Measurements from ENCODE around the gene LRMDA. TPM values are rescaled to one million over a fixed set of nuclear protein-coding genes. Genes with fewer than 3 reads are reported as not detected.

The LRMDA gene
- total and polyA plus RNA-seq, 10 of the 15 experiments (the other 5 are each of a cell fraction or from before 2014, with no cell fraction given) = 0.07 to 0.54 (median 0.29) TPM; not detected in 4

DNA sequence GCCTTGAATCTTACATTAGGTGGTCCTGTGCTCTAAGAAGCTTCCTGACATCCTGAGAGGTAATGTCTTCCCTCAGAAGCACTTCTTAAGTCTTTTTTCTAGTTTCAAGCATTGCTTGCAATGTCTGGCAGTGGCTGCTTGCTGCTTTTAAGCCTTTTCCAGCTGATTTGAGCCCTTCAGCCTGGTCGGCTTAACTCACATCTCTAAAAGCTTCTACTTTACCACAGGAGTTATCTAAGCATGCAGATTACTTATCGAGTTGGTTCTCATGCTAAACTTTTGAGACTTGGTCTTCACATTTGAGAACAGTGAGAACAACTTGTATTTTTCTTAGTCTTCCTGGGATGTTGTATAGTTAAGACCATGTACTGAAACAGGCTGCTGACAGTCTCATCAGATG lies 3.9 kb downstream of the LRMDA start:
- ChIA-PET RAD21 (ENCODE audit: unreplicated experiment) (interaction anchor here (1.6 kb wide), 1 partner anchor 169 kb away, joined by 3 read pairs; no protein-coding TSS in a partner anchor), POLR2A (no interaction called here), SMC1A (ENCODE audit: uncharacterized antibody, unreplicated experiment) (interaction anchor here (0.6 to 1.7 kb wide), 4 partner anchors 10 to 868 kb away, joined by 3 to 6 read pairs (median 4); no protein-coding TSS in a partner anchor), CTCF (interaction anchor here (0.6 to 0.7 kb wide), 2 partner anchors 10 to 312 kb away, joined by 3 read pairs; no protein-coding TSS in a partner anchor)
- no peak overlapping the region for H3K9ac ChIP-seq (ENCODE audit: control insufficient read depth, insufficient read depth, low read length)
- no peaks in the 10 kb centered on the region for H3K4me1 ChIP-seq (ENCODE audit: control insufficient read depth, insufficient read depth, low read length)
- no peak overlapping the region for H3K4me3 ChIP-seq
- in situ Hi-C loops (cut with MboI) (no loop called here), intact Hi-C loops (cut with micrococcal nuclease; ENCODE audit: unreplicated experiment) (no loop called here)
- FAIRE-seq = no peak
- no peaks in the 10 kb centered on the region for H4K20me1 ChIP-seq (ENCODE audit: control insufficient read depth, insufficient read depth)
- BruUV-seq (replicated peaks) = no TSS peak
- DNase-seq (ENCODE audit: low read depth, low spot score) = no peak
- no peaks in the 10 kb centered on the region for H3K36me3 ChIP-seq (ENCODE audit: control insufficient read depth in 2 of 2, insufficient read depth in 2 of 2, low read length in 1 of 2)
- H3K9me3 ChIP-seq (replicated peaks; ENCODE audit: control insufficient read depth, insufficient read depth, low read length) = no peaks in the 10 kb centered on the region
- no peak for ATAC-seq
- H2AFZ ChIP-seq (ENCODE audit: control insufficient read depth, low read depth, low read length) = no peak overlapping the region
- no peak overlapping the region for H3K4me2 ChIP-seq (ENCODE audit: control insufficient read depth, insufficient read depth)
- H3K27me3 ChIP-seq (replicated peaks in 1 of 2; ENCODE audit: control insufficient read depth in 2 of 2, insufficient read depth in 2 of 2, low read length in 1 of 2) = peaks cover 0 to 12% of the 10 kb centered on the region in 2 experiments; a peak in 2 of 4 replicates
- TF ChIP-seq IKZF2 (IDR thresholded peaks at IDR 0.05) (no peak), SREBF1 (IDR thresholded peaks at IDR 0.05; ENCODE audit: low read length) (no peak), TBL1XR1 (IDR thresholded peaks at IDR 0.05; ENCODE audit: low read depth, low read length) (no peak), CREM (IDR thresholded peaks at IDR 0.05; ENCODE audit: low read depth) (no peak), FOXK2 (IDR thresholded peaks at IDR 0.05) (no peak), MXI1 (IDR thresholded peaks at IDR 0.05; ENCODE audit: low read depth, low read length) (no peak), TARDBP (IDR thresholded peaks at IDR 0.05; ENCODE audit: borderline replicate concordance) (no peak), CREB1 (IDR thresholded peaks at IDR 0.05; ENCODE audit: low read depth) (no peak), SMARCA5 (IDR thresholded peaks at IDR 0.05) (no peak), NR2F1 (conservative IDR thresholded peaks at IDR 0.05) (no peak), TCF3 (IDR thresholded peaks at IDR 0.05; ENCODE audit: borderline replicate concordance, insufficient read depth, low read depth, low read length) (no peak), POLR2AphosphoS2 (IDR thresholded peaks at IDR 0.05; ENCODE audit: low read depth, low read length) (no peak), FOXM1 (IDR thresholded peaks at IDR 0.05; ENCODE audit: low read depth, low read length) (no peak)
- TF ChIP-seq, protein P1, sequence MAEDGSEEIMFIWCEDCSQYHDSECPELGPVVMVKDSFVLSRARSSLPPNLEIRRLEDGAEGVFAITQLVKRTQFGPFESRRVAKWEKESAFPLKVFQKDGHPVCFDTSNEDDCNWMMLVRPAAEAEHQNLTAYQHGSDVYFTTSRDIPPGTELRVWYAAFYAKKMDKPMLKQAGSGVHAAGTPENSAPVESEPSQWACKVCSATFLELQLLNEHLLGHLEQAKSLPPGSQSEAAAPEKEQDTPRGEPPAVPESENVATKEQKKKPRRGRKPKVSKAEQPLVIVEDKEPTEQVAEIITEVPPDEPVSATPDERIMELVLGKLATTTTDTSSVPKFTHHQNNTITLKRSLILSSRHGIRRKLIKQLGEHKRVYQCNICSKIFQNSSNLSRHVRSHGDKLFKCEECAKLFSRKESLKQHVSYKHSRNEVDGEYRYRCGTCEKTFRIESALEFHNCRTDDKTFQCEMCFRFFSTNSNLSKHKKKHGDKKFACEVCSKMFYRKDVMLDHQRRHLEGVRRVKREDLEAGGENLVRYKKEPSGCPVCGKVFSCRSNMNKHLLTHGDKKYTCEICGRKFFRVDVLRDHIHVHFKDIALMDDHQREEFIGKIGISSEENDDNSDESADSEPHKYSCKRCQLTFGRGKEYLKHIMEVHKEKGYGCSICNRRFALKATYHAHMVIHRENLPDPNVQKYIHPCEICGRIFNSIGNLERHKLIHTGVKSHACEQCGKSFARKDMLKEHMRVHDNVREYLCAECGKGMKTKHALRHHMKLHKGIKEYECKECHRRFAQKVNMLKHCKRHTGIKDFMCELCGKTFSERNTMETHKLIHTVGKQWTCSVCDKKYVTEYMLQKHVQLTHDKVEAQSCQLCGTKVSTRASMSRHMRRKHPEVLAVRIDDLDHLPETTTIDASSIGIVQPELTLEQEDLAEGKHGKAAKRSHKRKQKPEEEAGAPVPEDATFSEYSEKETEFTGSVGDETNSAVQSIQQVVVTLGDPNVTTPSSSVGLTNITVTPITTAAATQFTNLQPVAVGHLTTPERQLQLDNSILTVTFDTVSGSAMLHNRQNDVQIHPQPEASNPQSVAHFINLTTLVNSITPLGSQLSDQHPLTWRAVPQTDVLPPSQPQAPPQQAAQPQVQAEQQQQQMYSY (CRISPR knock-in tag; IDR thresholded peaks at IDR 0.05) = no peak
- TF ChIP-seq, protein P2, sequence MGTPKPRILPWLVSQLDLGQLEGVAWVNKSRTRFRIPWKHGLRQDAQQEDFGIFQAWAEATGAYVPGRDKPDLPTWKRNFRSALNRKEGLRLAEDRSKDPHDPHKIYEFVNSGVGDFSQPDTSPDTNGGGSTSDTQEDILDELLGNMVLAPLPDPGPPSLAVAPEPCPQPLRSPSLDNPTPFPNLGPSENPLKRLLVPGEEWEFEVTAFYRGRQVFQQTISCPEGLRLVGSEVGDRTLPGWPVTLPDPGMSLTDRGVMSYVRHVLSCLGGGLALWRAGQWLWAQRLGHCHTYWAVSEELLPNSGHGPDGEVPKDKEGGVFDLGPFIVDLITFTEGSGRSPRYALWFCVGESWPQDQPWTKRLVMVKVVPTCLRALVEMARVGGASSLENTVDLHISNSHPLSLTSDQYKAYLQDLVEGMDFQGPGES (IDR thresholded peaks at IDR 0.05) = no peak
- H3K27ac ChIP-seq (ENCODE audit: control insufficient read depth, insufficient read depth) = no peak overlapping the region
- WGBS (ENCODE audit: insufficient coverage, insufficient replicate concordance, low lambda C conversion rate, missing lambda C conversion rate) = 0% methylated on average over 2 of the region's 2 CpGs
- H3K79me2 ChIP-seq (ENCODE audit: control insufficient read depth, insufficient read depth, low read length) = no peaks in the 10 kb centered on the region

All from GM12878 (cell line).